ENCODE data around the gene CA10. TPM values are rescaled to one million over a fixed set of nuclear protein-coding genes. Genes with fewer than 3 reads are reported as not detected.

Gene CA10
- total and polyA plus RNA-seq, 2 experiments from 2014 or later: 0.33 TPM; not detected in 1

- H3K4me1 ChIP-seq (ENCODE audit: insufficient read depth): no peaks in the 10 kb centered on the region
- no peaks in the 10 kb centered on the region for H3K36me3 ChIP-seq (replicated peaks; ENCODE audit: insufficient read depth, low read depth)
- 36% methylated on average over 2 of the region's 2 CpGs for whole genome bisulfite sequencing (ENCODE audit: low lambda C conversion rate, missing lambda C conversion rate)
- no peaks in the 10 kb centered on the region for H3K79me2 ChIP-seq
- DNase-seq (ENCODE audit: low spot score): no peak
- H3K9me2 ChIP-seq (replicated peaks; ENCODE audit: insufficient read depth): no peaks in the 10 kb centered on the region
- no peak overlapping the region for H3K27ac ChIP-seq
- H3K4me3 ChIP-seq: no peak overlapping the region
- H3K9me3 ChIP-seq (ENCODE audit: low read depth): no peaks in the 10 kb centered on the region
- H3K4me2 ChIP-seq: no peak overlapping the region
- no peak overlapping the region for H2AFZ ChIP-seq
- no peak for TF ChIP-seq EZH2phosphoT487 (IDR thresholded peaks at IDR 0.05; ENCODE audit: low read depth, severe bottlenecking, unreplicated experiment)
- TF ChIP-seq EZH2 (IDR thresholded peaks at IDR 0.05; ENCODE audit: borderline replicate concordance): no peak
- TF ChIP-seq CTCF (IDR thresholded peaks at IDR 0.05; ENCODE audit: poor library complexity): no peak
- H4K20me1 ChIP-seq (ENCODE audit: insufficient read depth, poor library complexity, severe bottlenecking): no peaks in the 10 kb centered on the region
- no peaks in the 10 kb centered on the region for H3K27me3 ChIP-seq
These were observed 325.5 kb downstream of the CA10 start for GRCh38 chr17:51833045-51833444.

- Histone ChIP-seq H3K79me2 (no peaks in the 10 kb centered on the region), H3K27me3 (no peaks in the 10 kb centered on the region)
- 70% methylated on average over 3 of the region's 3 CpGs for WGBS (ENCODE audit: low lambda C conversion rate, missing lambda C conversion rate)
These were observed 327.6 kb downstream of the CA10 start for GRCh38 chr17:51830886-51831285.

GRCh38 chr17:51830451-51830850 is 328.1 kb downstream of the CA10 start:
- no peaks in the 10 kb centered on the region for H3K36me3 ChIP-seq (replicated peaks; ENCODE audit: insufficient read depth, low read depth)
- H4K20me1 ChIP-seq (ENCODE audit: insufficient read depth, poor library complexity, severe bottlenecking): no peaks in the 10 kb centered on the region
- no peaks in the 10 kb centered on the region for H3K4me1 ChIP-seq (ENCODE audit: insufficient read depth)
- H2AFZ ChIP-seq: no peak overlapping the region
- H3K27me3 ChIP-seq: no peaks in the 10 kb centered on the region
- no peak overlapping the region for H3K27ac ChIP-seq
- 67% methylated on average over 1 of the region's 1 CpG for WGBS (ENCODE audit: low lambda C conversion rate, missing lambda C conversion rate)
- no peak overlapping the region for H3K4me2 ChIP-seq
- no peak overlapping the region for H3K4me3 ChIP-seq
- no peaks in the 10 kb centered on the region for H3K79me2 ChIP-seq
- TF ChIP-seq EZH2phosphoT487 (IDR thresholded peaks at IDR 0.05; ENCODE audit: low read depth, severe bottlenecking, unreplicated experiment): no peak
- TF ChIP-seq CTCF (IDR thresholded peaks at IDR 0.05; ENCODE audit: poor library complexity): no peak
- TF ChIP-seq EZH2 (IDR thresholded peaks at IDR 0.05; ENCODE audit: borderline replicate concordance): no peak
- no peaks in the 10 kb centered on the region for H3K9me3 ChIP-seq (ENCODE audit: low read depth)
- H3K9me2 ChIP-seq (replicated peaks; ENCODE audit: insufficient read depth): no peaks in the 10 kb centered on the region
- no peak for DNase-seq (ENCODE audit: low spot score)

More at GRCh38 chr17:51830886-51831285, 327.6 kb downstream of the CA10 start:
- TF ChIP-seq EZH2 (IDR thresholded peaks at IDR 0.05; ENCODE audit: borderline replicate concordance) (no peak), CTCF (IDR thresholded peaks at IDR 0.05; ENCODE audit: poor library complexity) (no peak), EZH2phosphoT487 (IDR thresholded peaks at IDR 0.05; ENCODE audit: low read depth, severe bottlenecking, unreplicated experiment) (no peak)
- no peaks in the 10 kb centered on the region for H4K20me1 ChIP-seq (ENCODE audit: insufficient read depth, poor library complexity, severe bottlenecking)
- H3K36me3 ChIP-seq (replicated peaks; ENCODE audit: insufficient read depth, low read depth): no peaks in the 10 kb centered on the region
- no peak overlapping the region for H2AFZ ChIP-seq
- no peaks in the 10 kb centered on the region for H3K9me2 ChIP-seq (replicated peaks; ENCODE audit: insufficient read depth)
- H3K9me3 ChIP-seq (ENCODE audit: low read depth): no peaks in the 10 kb centered on the region
- no peak overlapping the region for H3K4me3 ChIP-seq
- H3K4me1 ChIP-seq (ENCODE audit: insufficient read depth): no peaks in the 10 kb centered on the region
- H3K27ac ChIP-seq: no peak overlapping the region
- no peak for DNase-seq (ENCODE audit: low spot score)
- H3K4me2 ChIP-seq: no peak overlapping the region

GRCh38 chr17:51828901-51829300 is 329.6 kb downstream of the CA10 start:
- H3K9me3 ChIP-seq (ENCODE audit: low read depth): no peaks in the 10 kb centered on the region
- H3K79me2 ChIP-seq: no peaks in the 10 kb centered on the region
- DNase-seq (ENCODE audit: low spot score): no peak
- TF ChIP-seq CTCF (IDR thresholded peaks at IDR 0.05; ENCODE audit: poor library complexity): no peak
- no peak for TF ChIP-seq EZH2 (IDR thresholded peaks at IDR 0.05; ENCODE audit: borderline replicate concordance)
- no peak for TF ChIP-seq EZH2phosphoT487 (IDR thresholded peaks at IDR 0.05; ENCODE audit: low read depth, severe bottlenecking, unreplicated experiment)
- H3K9me2 ChIP-seq (replicated peaks; ENCODE audit: insufficient read depth): no peaks in the 10 kb centered on the region
- no peak overlapping the region for H2AFZ ChIP-seq
- H3K36me3 ChIP-seq (replicated peaks; ENCODE audit: insufficient read depth, low read depth): no peaks in the 10 kb centered on the region
- H3K27ac ChIP-seq: no peak overlapping the region
- no peaks in the 10 kb centered on the region for H4K20me1 ChIP-seq (ENCODE audit: insufficient read depth, poor library complexity, severe bottlenecking)
- 43% methylated on average over 2 of the region's 2 CpGs for WGBS (ENCODE audit: low lambda C conversion rate, missing lambda C conversion rate)
- no peaks in the 10 kb centered on the region for H3K4me1 ChIP-seq (ENCODE audit: insufficient read depth)
- no peaks in the 10 kb centered on the region for H3K27me3 ChIP-seq
- no peak overlapping the region for H3K4me2 ChIP-seq
- H3K4me3 ChIP-seq: no peak overlapping the region
